A549 (cell line): ENCODE data around the gene BUD31. TPM values are rescaled to one million over a fixed set of nuclear protein-coding genes. Genes with fewer than 3 reads are reported as not detected.

ENCODE experiments used
- ATAC-seq, 2 experiments: fragments of 200-7000 bp in 1 of 2; fragments of >200 bp in 1 of 2; cut with Nextera tagmentation in 1 of 2; cut with Tn5 transposase in 1 of 2; 3 replicates each; pipeline versions ENCODE4 v1.8.0 to v1.9.1; 2018 to 2020; ENCODE audit warnings: mild to moderate bottlenecking in 1 of 2, moderate library complexity in 1 of 2
- CTCF ChIA-PET: fragments of 300-600 bp; sonication (Branson Sonifier 250); formaldehyde crosslinking; extraction: SDS; loops from one replicate; lab custom pipeline; 2021; ENCODE audit warnings: antibody characterized with exemption, inconsistent platforms; lab: Yijun Ruan, JAX
- POLR2A ChIA-PET: fragments of 350-600 bp; formaldehyde crosslinking; extraction: SDS; loops from one replicate; lab custom pipeline; 2021; ENCODE audit warnings: antibody characterized with exemption, inconsistent platforms; lab: Yijun Ruan, JAX
- DNase-seq, 2 experiments: peaks; one replicate each; pipeline versions ENCODE4 v3.0.0 to v3.0.0-alpha.2; 2011 to 2016; ENCODE audit warnings: low read depth in 1 of 2, low spot score in 1 of 2
- FAIRE-seq: peaks from 2 replicates; lab custom pipeline; 2011; peaks lifted over from hg19 to GRCh38; lab: Jason Lieb, UNC
- H3K27ac ChIP-seq, 2 experiments: fragments of >200 bp; sonication (Bioruptor Twin); formaldehyde crosslinking; 3 replicates each; pipeline ENCODE4 v1.5.1; 2016 to 2017
- H3K4me1 ChIP-seq: fragments of >200 bp; sonication (Bioruptor Twin); formaldehyde crosslinking; 3 replicates; pipeline ENCODE4 v1.6.1; 2016
- H3K4me2 ChIP-seq: fragments of >200 bp; sonication (Bioruptor Twin); formaldehyde crosslinking; 3 replicates; pipeline ENCODE4 v1.6.1; 2016
- H3K4me3 ChIP-seq: fragments of >200 bp; sonication (Bioruptor Twin); formaldehyde crosslinking; 3 replicates; pipeline ENCODE4 v1.5.1; 2016
- H3K9me3 ChIP-seq: fragments of >200 bp; sonication (Bioruptor Twin); formaldehyde crosslinking; 3 replicates; pipeline ENCODE4 v1.6.1; 2016
- BCL3 ChIP-seq: fragments of >200 bp; sonication (Bioruptor Twin); formaldehyde crosslinking; IDR thresholded peaks from 3 replicates; pipeline ENCODE4 v1.6.1; 2016
- CTCF ChIP-seq: fragments of >200 bp; sonication (Bioruptor Twin); formaldehyde crosslinking; IDR thresholded peaks from 3 replicates; pipeline ENCODE4 v1.5.1; 2016
- ESRRA ChIP-seq: fragments of 150-350 bp; IDR thresholded peaks from 2 replicates; pipeline ENCODE4 v1.6.1; 2014; ENCODE audit warnings: mild to moderate bottlenecking, low read length, borderline replicate concordance
- HES2 ChIP-seq: fragments of >200 bp; sonication (Bioruptor Twin); formaldehyde crosslinking; IDR thresholded peaks from 2 replicates; pipeline ENCODE4 v1.6.1; 2016
- HOXB13 ChIP-seq: fragments of 250-450 bp; sonication (Bioruptor Pico); IDR thresholded peaks from 2 replicates; pipeline ENCODE4 v1.5.0; 2020; ENCODE audit warnings: low read depth, mild to moderate bottlenecking, moderate library complexity
- HOXB5 ChIP-seq: fragments of 250-450 bp; sonication (Bioruptor Pico); IDR thresholded peaks from 2 replicates; pipeline ENCODE4 v1.5.0; 2020; ENCODE audit warnings: mild to moderate bottlenecking, moderate library complexity
- KDM1A ChIP-seq: fragments of 200-600 bp; sonication (generic); IDR thresholded peaks from 2 replicates; pipeline ENCODE4 v1.6.1; 2016; ENCODE audit warnings: low read depth, mild to moderate bottlenecking
- KDM5A ChIP-seq: fragments of 200-600 bp; sonication (generic); IDR thresholded peaks from 2 replicates; pipeline ENCODE4 v1.6.1; 2016; ENCODE audit warnings: antibody characterized with exemption, mild to moderate bottlenecking
- MAX ChIP-seq: IDR thresholded peaks from 2 replicates; pipeline ENCODE4 v1.6.1; 2012
- MAZ ChIP-seq: fragments of 150-350 bp; IDR thresholded peaks from 2 replicates; pipeline ENCODE4 v1.6.1; 2014; ENCODE audit warnings: antibody characterized with exemption, low read depth, low read length, borderline replicate concordance
- NFE2L2 ChIP-seq: fragments of 150-350 bp; conservative IDR thresholded peaks from 2 replicates; pipeline ENCODE4 v1.6.1; 2014; ENCODE audit warnings: low read length
- POLR2A ChIP-seq: IDR thresholded peaks from 2 replicates; pipeline ENCODE4 v1.6.1; 2012; ENCODE audit warnings: mild to moderate bottlenecking, low read length
- RCOR1 ChIP-seq: fragments of 150-350 bp; IDR thresholded peaks from 2 replicates; pipeline ENCODE4 v1.6.1; 2014; ENCODE audit warnings: antibody characterized with exemption, low read length, low read depth
- RFX5 ChIP-seq: fragments of 450-650 bp; IDR thresholded peaks from 2 replicates; pipeline ENCODE4 v1.7.1; 2014; ENCODE audit warnings: antibody characterized with exemption, mild to moderate bottlenecking, moderate library complexity
- SMC3 ChIP-seq: fragments of >200 bp; sonication (Bioruptor Twin); formaldehyde crosslinking; IDR thresholded peaks from 3 replicates; pipeline ENCODE4 v1.6.1; 2018; ENCODE audit warnings: inconsistent platforms
- TFCP2L1 ChIP-seq: fragments of 250-450 bp; sonication (Bioruptor Pico); IDR thresholded peaks from 2 replicates; pipeline ENCODE4 v1.5.0; 2021; ENCODE audit warnings: mild to moderate bottlenecking
- USF2 ChIP-seq: fragments of 450-650 bp; IDR thresholded peaks from 2 replicates; pipeline ENCODE4 v1.6.1; 2014; ENCODE audit warnings: antibody characterized with exemption
- ZFP36 ChIP-seq: fragments of 450-650 bp; IDR thresholded peaks from 2 replicates; pipeline ENCODE4 v1.6.1; 2014; ENCODE audit warnings: borderline replicate concordance; ENCODE audit not compliant: partially characterized antibody
- WGBS: methylation state at CpG from one replicate; pipeline ENCODE4 v1.1.6; 2017; ENCODE audit errors: missing lambda C conversion rate; 5-methylcytosine and 5-hydroxymethylcytosine counted together
- polyA plus RNA-seq, 4 experiments: library from polyadenylated mRNA; depleted of rRNA in 3 of 4; stranded (reverse); fragments of >200 nt; fragmentation: RNase III in 1 of 4; extraction: RNeasy Plus Mini Kit Qiagen cat#74134 plus additional on column Dnase treatment in 1 of 4; gene quantifications; 2 replicates in 3 of 4; 3 replicates in 1 of 4; pipeline ENCODE4 v1.2.3, GENCODE V29; 2011 to 2017

The BUD31 gene
- polyA plus RNA-seq, 2 of the 4 experiments (the other 2 are of a cell fraction): 96.5 to 105 TPM

GRCh38 chr7:99433158-99433557 lies 24.4 kb downstream of the BUD31 start (continued):
- TF ChIP-seq MAX: no peak
- TF ChIP-seq, all 56 proteins: peak for 0

GRCh38 chr7:99437946-99438572 lies 29.3 kb downstream of the BUD31 start:
- H3K4me3 ChIP-seq: peak overlapping the region; percentile 86
- TF ChIP-seq SMC3: no peak
- TF ChIP-seq HES2: no peak
- no peak for TF ChIP-seq TFCP2L1
- no peak for TF ChIP-seq KDM5A
- no peak for TF ChIP-seq BCL3
- TF ChIP-seq HOXB5 (CRISPR knock-in tag): no peak
- TF ChIP-seq ESRRA: no peak
- no peak for TF ChIP-seq MAZ
- TF ChIP-seq NFE2L2: no peak
- TF ChIP-seq HOXB13 (CRISPR knock-in tag): no peak
- no peak for TF ChIP-seq USF2
- no peak for TF ChIP-seq RFX5
- no peak for TF ChIP-seq ZFP36
- TF ChIP-seq CTCF: no peak
- no peak for TF ChIP-seq MAX
- no peak for TF ChIP-seq KDM1A
- no peak for TF ChIP-seq POLR2A
- no peak for TF ChIP-seq RCOR1
- no peak for DNase-seq
- H3K27ac ChIP-seq: peak overlapping the region; percentile 93 to 99
- peaks cover 18% of the 10 kb centered on the region; the same call in 2 of the 3 replicates for H3K4me1 ChIP-seq
- 3% methylated on average over 19 of the region's 20 CpGs for WGBS
- POLR2A ChIA-PET: interaction anchor here (0.6 to 1.5 kb wide), 6 partner anchors 8 to 29 kb away, joined by 3 to 16 read pairs (median 4); partner anchors contain the start of genes BUD31 and PDAP1
- H3K9me3 ChIP-seq: no peaks in the 10 kb centered on the region
- ATAC-seq: peak; percentile 25 to 42; a peak in 3 of 6 replicates
- peak overlapping the region; percentile 79 for H3K4me2 ChIP-seq
- CTCF ChIA-PET: interaction anchor here (5.0 kb wide), 1 partner anchor 12 kb away, joined by 24 read pairs; no protein-coding TSS in a partner anchor
- no peak for FAIRE-seq
